ENCODE results near the gene SEZ6L.

SEZ6L gene

GRCh38 chr22:26432619-26433311 lies 263.5 kb downstream of the SEZ6L start:
- no peak for DNase-seq

All from NCI-H1417 treated with DMSO at 0.1 percent for 48 hours (cell line).